CD4-positive, alpha-beta T cell treated with Interleukin-4 for 4 hours (primary cell): ENCODE data around the gene MAU2.

Experiments used
- DNase-seq: peaks from one replicate; pipeline ENCODE4 v3.0.0-alpha.2; 2020

The MAU2 gene

DNA sequence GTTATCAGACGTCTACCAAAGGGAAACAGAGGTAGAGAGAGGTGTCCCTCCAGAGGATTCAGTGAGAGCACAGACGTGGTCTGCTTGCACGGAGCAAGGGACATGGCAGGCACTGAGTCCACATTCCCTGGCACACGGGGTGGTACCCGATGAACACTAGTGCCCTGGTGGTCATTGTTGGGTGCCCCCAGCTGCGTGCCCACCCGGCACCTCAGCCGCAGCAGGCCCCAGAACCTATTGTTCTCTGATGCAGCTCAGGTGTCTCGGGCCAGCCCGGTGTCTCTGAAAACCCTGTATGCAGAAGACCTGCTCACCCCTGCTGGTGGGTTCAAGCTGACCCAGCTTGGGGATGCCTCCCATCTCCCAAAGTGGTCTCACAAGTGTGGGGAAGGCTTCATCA, 12.3 kb upstream of the MAU2 start:
- no peak for DNase-seq

DNA sequence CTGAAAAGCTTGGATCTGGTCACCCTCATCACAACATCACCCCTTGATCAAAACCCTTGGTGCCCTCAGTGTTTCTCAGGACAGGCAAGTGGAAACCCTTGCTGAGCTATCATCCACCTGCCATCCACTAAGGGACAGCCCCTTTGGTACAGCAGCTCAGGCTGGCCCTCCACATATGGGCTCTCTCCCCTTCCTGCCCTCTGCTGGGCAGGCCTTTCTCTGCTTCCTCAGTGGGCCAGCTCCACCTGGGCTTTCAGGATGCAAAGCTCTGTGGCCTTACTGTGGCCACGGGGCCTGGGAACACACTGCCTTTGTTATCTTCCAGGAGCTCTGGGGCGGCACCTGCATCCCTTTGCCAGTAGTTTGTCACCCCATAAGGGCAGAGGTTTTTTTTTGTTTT, 5.2 kb upstream of the MAU2 start:
- DNase-seq = no peak

DNA sequence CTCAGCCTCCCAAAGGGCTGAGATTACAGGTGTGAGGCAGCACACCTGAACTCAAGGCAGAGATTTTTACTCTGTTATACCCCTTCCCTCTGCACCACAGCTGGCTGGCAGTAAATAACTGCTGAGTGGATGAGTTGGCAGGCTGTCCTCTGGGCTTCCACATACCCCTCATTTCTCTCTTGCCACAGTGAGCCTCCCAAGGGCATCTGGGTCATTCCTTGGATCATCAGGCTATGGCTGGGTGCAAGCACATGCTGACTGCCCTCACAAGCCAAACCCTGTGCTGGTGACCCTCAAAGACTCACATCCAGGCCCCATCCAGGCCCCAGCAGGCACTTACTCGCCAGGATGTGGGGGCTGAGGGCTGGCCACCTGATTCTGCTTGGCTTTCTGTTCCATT, 4.5 kb upstream of the MAU2 start:
- no peak for DNase-seq

- DNase-seq = no peak
Observed at GRCh38 chr19:19319732-19320360, 783 bp upstream of the MAU2 start.

DNA sequence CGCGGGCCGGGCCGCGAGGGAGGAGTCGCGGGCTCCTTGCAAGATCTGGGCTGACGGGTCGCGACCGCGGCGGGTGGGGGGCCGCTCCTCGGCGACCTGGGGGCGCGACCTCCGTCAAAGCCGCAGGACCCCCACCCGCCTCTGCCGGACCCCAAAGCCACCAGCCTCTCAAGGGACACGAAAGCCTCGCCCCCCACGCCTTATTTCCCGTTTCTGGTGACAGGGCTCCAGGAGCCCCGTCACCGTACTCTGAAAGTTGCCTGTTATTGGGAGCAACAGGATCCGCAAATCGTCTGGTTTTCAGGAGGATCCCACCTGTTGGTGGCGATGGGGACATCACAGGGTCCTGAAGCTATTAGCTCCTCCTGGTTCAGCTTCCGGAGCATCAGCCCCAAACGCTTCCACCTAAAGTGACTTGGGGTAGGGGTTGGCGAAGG, 530 bp downstream of the MAU2 start:
- no peak for DNase-seq

GRCh38 chr19:19324059-19324770, 3.6 kb downstream of the MAU2 start:
- no peak for DNase-seq

DNA sequence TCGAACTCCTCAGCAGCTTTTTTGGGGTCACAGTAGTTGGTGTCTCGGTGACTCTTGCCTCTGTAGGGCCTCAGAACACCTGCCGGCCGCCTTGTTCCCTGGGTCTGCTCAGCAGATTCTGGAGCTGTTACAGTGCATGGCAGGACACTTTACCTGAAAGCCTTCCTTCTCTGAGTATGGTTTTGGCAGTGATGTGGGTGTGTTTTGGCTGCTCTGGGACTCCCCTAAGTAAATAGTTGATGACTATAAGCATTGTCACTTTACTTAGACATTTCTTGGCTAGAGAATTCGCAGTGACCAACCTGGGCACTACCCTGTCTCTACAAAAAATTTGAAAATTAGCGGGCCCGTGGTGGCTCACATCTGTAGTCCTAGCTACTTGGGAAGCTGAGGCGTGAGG, 7.0 kb downstream of the MAU2 start:
- DNase-seq = no peak

GRCh38 chr19:19329126-19329525, 8.5 kb downstream of the MAU2 start:
- no peak for DNase-seq

- DNase-seq = no peak
Observed at GRCh38 chr19:19334063-19334988, 13.7 kb downstream of the MAU2 start.

DNA sequence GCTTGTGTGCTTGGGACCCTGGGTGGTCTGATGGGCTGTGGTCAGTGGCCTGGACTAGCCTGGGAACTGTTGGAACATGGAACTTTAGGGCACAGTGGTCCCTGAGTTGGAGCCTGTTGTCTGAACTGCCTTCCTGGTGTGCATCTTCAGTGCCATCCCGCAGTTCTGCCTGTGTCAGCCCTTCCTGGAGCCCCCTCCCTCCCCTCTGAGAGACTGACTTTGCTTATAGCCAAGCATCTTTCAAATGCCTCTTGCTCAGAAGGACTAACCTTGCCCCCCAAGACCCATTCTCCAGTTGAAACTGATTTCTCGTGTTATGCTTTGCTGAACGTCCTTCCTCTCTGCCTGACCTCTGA, 14.3 kb downstream of the MAU2 start:
- DNase-seq = no peak

- DNase-seq = no peak
Observed at GRCh38 chr19:19335408-19336158, 15.0 kb downstream of the MAU2 start.

- DNase-seq = no peak
Observed at GRCh38 chr19:19336597-19336996, 16.0 kb downstream of the MAU2 start.

DNA sequence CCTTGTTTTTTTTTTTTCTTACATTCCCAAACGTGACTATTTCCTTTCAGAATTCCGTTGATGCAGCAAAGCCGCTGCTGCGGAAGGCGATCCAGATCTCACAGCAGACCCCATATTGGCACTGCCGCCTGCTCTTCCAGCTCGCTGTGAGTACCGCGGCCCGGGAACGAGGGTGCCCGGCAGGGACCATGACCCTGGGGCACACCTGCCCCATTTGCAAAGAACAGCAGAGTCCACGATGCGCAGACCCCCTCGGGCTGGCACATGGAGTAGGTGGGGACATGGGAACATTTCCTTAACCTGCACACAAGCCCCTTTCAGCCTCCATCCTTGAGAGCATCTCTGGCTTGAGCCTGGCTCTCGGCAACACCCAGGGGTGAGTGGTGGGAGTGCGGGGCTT, 16.5 kb downstream of the MAU2 start:
- no peak for DNase-seq

DNA sequence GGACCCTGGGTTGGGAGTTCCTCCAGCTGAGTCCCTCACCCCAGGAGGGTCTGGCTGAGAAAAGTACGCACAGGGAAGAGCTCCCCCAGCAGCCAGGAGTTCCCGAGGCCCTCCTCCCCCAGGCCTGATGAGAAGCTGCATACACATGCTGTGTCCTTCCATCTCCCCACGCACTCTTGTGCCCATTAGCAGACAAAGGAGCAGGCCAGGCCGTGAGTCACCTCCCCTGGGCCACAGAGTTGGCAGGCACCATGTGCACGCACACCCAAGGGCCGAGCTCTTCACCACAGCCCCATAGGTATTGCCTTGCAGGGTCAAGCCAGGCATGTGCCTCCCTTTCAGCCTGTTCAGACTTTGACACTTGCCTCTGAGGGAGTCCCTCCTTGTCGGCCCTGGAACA, 17.5 kb downstream of the MAU2 start:
- DNase-seq = no peak

- DNase-seq = no peak
Observed at GRCh38 chr19:19341026-19341425, 20.4 kb downstream of the MAU2 start.

- DNase-seq = no peak
Observed at GRCh38 chr19:19342086-19343015, 21.7 kb downstream of the MAU2 start.

DNA sequence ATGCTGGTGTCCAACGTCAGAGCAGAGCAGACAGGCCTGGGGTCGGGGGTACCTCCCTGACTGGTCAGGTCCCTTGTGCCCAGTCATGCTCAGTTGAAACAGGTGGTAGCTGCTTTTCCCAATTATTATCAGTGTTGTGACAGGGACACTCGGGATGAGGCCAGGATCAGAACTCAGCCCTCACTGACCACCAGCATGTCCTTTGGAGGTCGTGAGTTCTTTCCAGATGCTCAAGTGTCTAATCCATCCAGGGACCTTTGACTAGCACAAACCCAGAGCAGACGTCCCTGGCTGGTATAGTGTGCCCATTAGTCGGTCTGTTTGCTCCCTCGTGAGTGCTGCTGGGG, 22.4 kb downstream of the MAU2 start:
- no peak for DNase-seq

GRCh38 chr19:19343762-19344161, 23.1 kb downstream of the MAU2 start:
- DNase-seq = no peak

GRCh38 chr19:19345232-19345631, 24.6 kb downstream of the MAU2 start:
- no peak for DNase-seq

- DNase-seq = no peak
Observed at GRCh38 chr19:19345970-19346369, 25.3 kb downstream of the MAU2 start.

DNA sequence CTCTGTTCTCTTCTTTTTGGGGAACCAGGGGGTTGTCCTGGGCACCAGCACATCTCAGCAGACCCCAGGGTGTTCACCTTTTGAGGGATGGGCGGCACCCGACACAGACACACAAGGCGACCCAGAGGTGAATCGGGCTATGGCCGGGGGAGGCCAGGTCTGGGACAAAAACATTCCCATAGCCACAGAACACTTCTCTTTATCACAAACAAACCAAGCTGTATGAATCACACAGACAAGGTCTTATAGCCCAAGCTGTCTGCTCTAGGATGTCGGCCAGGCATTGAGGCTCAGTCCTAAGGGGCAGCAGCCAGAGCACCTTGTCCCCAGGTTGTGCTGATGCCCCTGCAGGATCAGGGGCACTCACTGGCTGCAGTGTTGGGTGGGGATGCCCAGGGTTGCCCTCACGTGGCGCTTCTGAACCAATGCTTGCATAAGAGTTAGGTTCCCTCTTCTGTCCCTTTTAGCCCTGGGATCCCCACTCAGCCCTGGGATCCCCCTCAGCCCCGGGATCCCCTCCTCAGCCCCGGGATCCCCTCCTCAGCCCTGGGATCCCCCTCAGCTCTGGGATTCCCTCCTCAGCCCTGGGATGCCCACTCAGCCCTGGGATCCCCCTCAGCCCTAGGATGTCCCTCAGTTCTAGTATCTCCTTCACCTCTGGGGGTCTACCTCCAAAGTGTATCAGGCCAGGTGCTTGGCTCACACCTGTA, 26.9 kb downstream of the MAU2 start:
- DNase-seq = no peak
